Measurements from ENCODE around the gene NCOA4. TPM values are rescaled to one million over a fixed set of nuclear protein-coding genes. Genes with fewer than 3 reads are reported as not detected.

NCOA4 gene
- polyA plus RNA-seq, 1 donor = 159 TPM

- Histone ChIP-seq H3K27me3 (ENCODE audit: control insufficient read depth, insufficient read depth, low read length) (no peaks in the 10 kb centered on the region), H3K27ac (ENCODE audit: low read length) (no peak overlapping the region)
- no CpG with 5 or more reads among the region's 8 CpGs for WGBS (ENCODE audit: insufficient coverage, low lambda C conversion rate)
Observed at GRCh38 chr10:46035923-46036849, 5.8 kb upstream of the NCOA4 start.

GRCh38 chr10:46033602-46034011 lies 3.2 kb upstream of the NCOA4 start:
- Histone ChIP-seq H3K9me3 (ENCODE audit: control insufficient read depth, low read depth, low read length) (no peaks in the 10 kb centered on the region), H3K27me3 (ENCODE audit: control insufficient read depth, insufficient read depth, low read length) (no peaks in the 10 kb centered on the region), H3K4me3 (ENCODE audit: low read length) (no peak overlapping the region), H3K36me3 (ENCODE audit: control insufficient read depth, insufficient read depth, low read length) (no peaks in the 10 kb centered on the region), H3K27ac (ENCODE audit: low read length) (no peak overlapping the region), H3K4me1 (ENCODE audit: control insufficient read depth, insufficient read depth, low read length) (no peaks in the 10 kb centered on the region)
- no peak for DNase-seq

More at GRCh38 chr10:46035923-46036849, 5.8 kb upstream of the NCOA4 start:
- no peaks in the 10 kb centered on the region for H3K36me3 ChIP-seq (ENCODE audit: control insufficient read depth, insufficient read depth, low read length)
- no peak for DNase-seq
- no peaks in the 10 kb centered on the region for H3K9me3 ChIP-seq (ENCODE audit: control insufficient read depth, low read depth, low read length)
- H3K4me1 ChIP-seq (ENCODE audit: control insufficient read depth, insufficient read depth, low read length) = no peaks in the 10 kb centered on the region
- H3K4me3 ChIP-seq (ENCODE audit: low read length) = no peak overlapping the region

GRCh38 chr10:46031648-46032532 lies 1.5 kb upstream of the NCOA4 start:
- WGBS (ENCODE audit: insufficient coverage, low lambda C conversion rate) = no CpG with 5 or more reads among the region's 6 CpGs
- no peaks in the 10 kb centered on the region for H3K27me3 ChIP-seq (ENCODE audit: control insufficient read depth, insufficient read depth, low read length)
- peaks cover 6% of the 10 kb centered on the region for H3K4me1 ChIP-seq (ENCODE audit: control insufficient read depth, insufficient read depth, low read length)
- no peak overlapping the region for H3K4me3 ChIP-seq (ENCODE audit: low read length)
- no peak overlapping the region for H3K27ac ChIP-seq (ENCODE audit: low read length)
- H3K9me3 ChIP-seq (ENCODE audit: control insufficient read depth, low read depth, low read length) = no peaks in the 10 kb centered on the region
- no peak for DNase-seq
- H3K36me3 ChIP-seq (ENCODE audit: control insufficient read depth, insufficient read depth, low read length) = no peaks in the 10 kb centered on the region

- 11% methylated on average over 3 of the region's 6 CpGs for WGBS (ENCODE audit: insufficient coverage, low lambda C conversion rate)
- peaks cover 2% of the 10 kb centered on the region for H3K36me3 ChIP-seq (ENCODE audit: control insufficient read depth, insufficient read depth, low read length)
- peaks cover 16% of the 10 kb centered on the region for H3K4me1 ChIP-seq (ENCODE audit: control insufficient read depth, insufficient read depth, low read length)
Observed at GRCh38 chr10:46029461-46030030, 877 bp downstream of the NCOA4 start.

GRCh38 chr10:46028584-46029460 lies 1.6 kb downstream of the NCOA4 start:
- H3K36me3 ChIP-seq (ENCODE audit: control insufficient read depth, insufficient read depth, low read length) = peaks cover 2% of the 10 kb centered on the region
- H3K27ac ChIP-seq (ENCODE audit: low read length) = peak overlapping the region; percentile 83
- DNase-seq = peak; percentile 83 to 95
- peak overlapping the region; percentile 93 for H3K4me3 ChIP-seq (ENCODE audit: low read length)
- peaks cover 22% of the 10 kb centered on the region for H3K4me1 ChIP-seq (ENCODE audit: control insufficient read depth, insufficient read depth, low read length)
- WGBS (ENCODE audit: insufficient coverage, low lambda C conversion rate) = no CpG with 5 or more reads among the region's 6 CpGs
- no peaks in the 10 kb centered on the region for H3K27me3 ChIP-seq (ENCODE audit: control insufficient read depth, insufficient read depth, low read length)
- no peaks in the 10 kb centered on the region for H3K9me3 ChIP-seq (ENCODE audit: control insufficient read depth, low read depth, low read length)

More at GRCh38 chr10:46029461-46030030, 877 bp downstream of the NCOA4 start:
- peak overlapping the region; percentile 93 for H3K4me3 ChIP-seq (ENCODE audit: low read length)
- no peaks in the 10 kb centered on the region for H3K27me3 ChIP-seq (ENCODE audit: control insufficient read depth, insufficient read depth, low read length)
- H3K27ac ChIP-seq (ENCODE audit: low read length) = peak overlapping the region; percentile 83
- no peaks in the 10 kb centered on the region for H3K9me3 ChIP-seq (ENCODE audit: control insufficient read depth, low read depth, low read length)
- no peak for DNase-seq

- H3K27ac ChIP-seq (ENCODE audit: low read length) = no peak overlapping the region
- no peak for DNase-seq
- peaks cover 29% of the 10 kb centered on the region for H3K4me1 ChIP-seq (ENCODE audit: control insufficient read depth, insufficient read depth, low read length)
- H3K9me3 ChIP-seq (ENCODE audit: control insufficient read depth, low read depth, low read length) = peaks cover 4% of the 10 kb centered on the region
- H3K4me3 ChIP-seq (ENCODE audit: low read length) = no peak overlapping the region
- peaks cover 2% of the 10 kb centered on the region for H3K36me3 ChIP-seq (ENCODE audit: control insufficient read depth, insufficient read depth, low read length)
- no peaks in the 10 kb centered on the region for H3K27me3 ChIP-seq (ENCODE audit: control insufficient read depth, insufficient read depth, low read length)
Observed at GRCh38 chr10:46026106-46026505, 4.3 kb downstream of the NCOA4 start.

- H3K27me3 ChIP-seq (ENCODE audit: control insufficient read depth, insufficient read depth, low read length) = no peaks in the 10 kb centered on the region
- H3K4me3 ChIP-seq (ENCODE audit: low read length) = no peak overlapping the region
- no peak for DNase-seq
- H3K27ac ChIP-seq (ENCODE audit: low read length) = peak overlapping the region; percentile 39
- H3K4me1 ChIP-seq (ENCODE audit: control insufficient read depth, insufficient read depth, low read length) = peaks cover 30% of the 10 kb centered on the region
- H3K36me3 ChIP-seq (ENCODE audit: control insufficient read depth, insufficient read depth, low read length) = peaks cover 2% of the 10 kb centered on the region
- WGBS (ENCODE audit: insufficient coverage, low lambda C conversion rate) = no CpG with 5 or more reads among the region's 2 CpGs
- peaks cover 4% of the 10 kb centered on the region for H3K9me3 ChIP-seq (ENCODE audit: control insufficient read depth, low read depth, low read length)
Observed at GRCh38 chr10:46025406-46025805, 5.0 kb downstream of the NCOA4 start.

- Histone ChIP-seq H3K4me3 (ENCODE audit: low read length) (no peak overlapping the region), H3K36me3 (ENCODE audit: control insufficient read depth, insufficient read depth, low read length) (peaks cover 2% of the 10 kb centered on the region), H3K27ac (ENCODE audit: low read length) (peak overlapping the region; percentile 39), H3K9me3 (ENCODE audit: control insufficient read depth, low read depth, low read length) (peaks cover 4% of the 10 kb centered on the region), H3K27me3 (ENCODE audit: control insufficient read depth, insufficient read depth, low read length) (no peaks in the 10 kb centered on the region), H3K4me1 (ENCODE audit: control insufficient read depth, insufficient read depth, low read length) (peaks cover 35% of the 10 kb centered on the region)
- DNase-seq = peak in 1 of 2 donors; percentile 35
Observed at GRCh38 chr10:46024948-46025347, 5.5 kb downstream of the NCOA4 start.

- Histone ChIP-seq H3K4me3 (ENCODE audit: low read length) (peak overlapping the region; percentile 74), H3K9me3 (ENCODE audit: control insufficient read depth, low read depth, low read length) (peaks cover 4% of the 10 kb centered on the region), H3K27me3 (ENCODE audit: control insufficient read depth, insufficient read depth, low read length) (no peaks in the 10 kb centered on the region), H3K4me1 (ENCODE audit: control insufficient read depth, insufficient read depth, low read length) (peaks cover 41% of the 10 kb centered on the region), H3K36me3 (ENCODE audit: control insufficient read depth, insufficient read depth, low read length) (peaks cover 2% of the 10 kb centered on the region), H3K27ac (ENCODE audit: low read length) (peak overlapping the region; percentile 88)
- DNase-seq = peak; percentile 95 to 96
- no CpG with 5 or more reads among the region's 49 CpGs for WGBS (ENCODE audit: insufficient coverage, low lambda C conversion rate)
Observed at GRCh38 chr10:46022978-46023702, 7.3 kb downstream of the NCOA4 start.
